Renal cortex interstitium (tissue), 11 donors: ENCODE data around the gene BMP8A. TPM values are rescaled to one million over a fixed set of nuclear protein-coding genes. Genes with fewer than 3 reads are reported as not detected.
"Not testable (repeated sequence)": the region's sequence is repeated elsewhere in the genome, so short reads cannot be mapped to it uniquely, and the experiment has no call there.

Experiments used
- DNase-seq, 11 donors: peaks; one replicate each; pipeline ENCODE4 v3.0.0-alpha.2; 2013; ENCODE audit warnings: low read depth in 9 of 11, low spot score in 4 of 11; ENCODE audit errors: extremely low read depth in 1 of 11
- polyA plus RNA-seq, 3 donors: library from polyadenylated mRNA; unstranded; fragments of 120-200 nt; gene quantifications; one replicate each; pipeline ENCODE4 v1.2.1, GENCODE V29; 2013; ENCODE audit not compliant: insufficient read length in 3 of 3

The BMP8A gene
- polyA plus RNA-seq, 3 donors, result 0.43 to 1.3 (median 0.61) TPM

GRCh38 chr1:39498821-39499220, 7.4 kb downstream of the BMP8A start:
- DNase-seq, result not testable (repeated sequence)

- DNase-seq, result peak in 3 of 11 donors; percentile 27 to 39 (median 34)
Observed at GRCh38 chr1:39499668-39500067, 8.2 kb downstream of the BMP8A start.

- DNase-seq, result no peak
Observed at GRCh38 chr1:39500862-39501389, 9.5 kb downstream of the BMP8A start.

- no peak for DNase-seq
Observed at GRCh38 chr1:39501666-39502065, 10.2 kb downstream of the BMP8A start.

GRCh38 chr1:39504436-39504835, 13.0 kb downstream of the BMP8A start:
- not testable (repeated sequence) for DNase-seq

GRCh38 chr1:39505289-39505688, 13.9 kb downstream of the BMP8A start:
- no peak for DNase-seq

GRCh38 chr1:39507230-39507928, 15.9 kb downstream of the BMP8A start:
- no peak for DNase-seq

- DNase-seq, result no peak
Observed at GRCh38 chr1:39508266-39508665, 16.8 kb downstream of the BMP8A start.

GRCh38 chr1:39508857-39509305, 17.4 kb downstream of the BMP8A start:
- DNase-seq, result no peak

- DNase-seq, result no peak
Observed at GRCh38 chr1:39509360-39510009, 18.0 kb downstream of the BMP8A start.

GRCh38 chr1:39510570-39511186, 19.2 kb downstream of the BMP8A start:
- DNase-seq, result not testable (repeated sequence)

- not testable (repeated sequence) for DNase-seq
Observed at GRCh38 chr1:39511477-39511876, 20.0 kb downstream of the BMP8A start.

- not testable (repeated sequence) for DNase-seq
Observed at GRCh38 chr1:39512234-39512847, 20.9 kb downstream of the BMP8A start.

- not testable (repeated sequence) for DNase-seq
Observed at GRCh38 chr1:39514710-39515124, 23.3 kb downstream of the BMP8A start.

- not testable (repeated sequence) for DNase-seq
Observed at GRCh38 chr1:39515131-39516086, 24.0 kb downstream of the BMP8A start.

- DNase-seq, result not testable (repeated sequence)
Observed at GRCh38 chr1:39516841-39517240, 25.4 kb downstream of the BMP8A start.

- not testable (repeated sequence) for DNase-seq
Observed at GRCh38 chr1:39517936-39518335, 26.5 kb downstream of the BMP8A start.

GRCh38 chr1:39519376-39519775, 27.9 kb downstream of the BMP8A start:
- not testable (repeated sequence) for DNase-seq
